Epithelial cell of alveolus of lung (primary cell): ENCODE results near the gene CCDC82. TPM values are rescaled to one million over a fixed set of nuclear protein-coding genes. Genes with fewer than 3 reads are reported as not detected.

Experiments
- total RNA-seq: library from RNA; depleted of rRNA; stranded (reverse); fragments of >200 nt; gene quantifications from 2 replicates; pipeline ENCODE4 v1.2.1, GENCODE V29; 2015

Gene CCDC82
- total RNA-seq = 7.3 and 7.8 TPM in 2 replicates

DNA sequence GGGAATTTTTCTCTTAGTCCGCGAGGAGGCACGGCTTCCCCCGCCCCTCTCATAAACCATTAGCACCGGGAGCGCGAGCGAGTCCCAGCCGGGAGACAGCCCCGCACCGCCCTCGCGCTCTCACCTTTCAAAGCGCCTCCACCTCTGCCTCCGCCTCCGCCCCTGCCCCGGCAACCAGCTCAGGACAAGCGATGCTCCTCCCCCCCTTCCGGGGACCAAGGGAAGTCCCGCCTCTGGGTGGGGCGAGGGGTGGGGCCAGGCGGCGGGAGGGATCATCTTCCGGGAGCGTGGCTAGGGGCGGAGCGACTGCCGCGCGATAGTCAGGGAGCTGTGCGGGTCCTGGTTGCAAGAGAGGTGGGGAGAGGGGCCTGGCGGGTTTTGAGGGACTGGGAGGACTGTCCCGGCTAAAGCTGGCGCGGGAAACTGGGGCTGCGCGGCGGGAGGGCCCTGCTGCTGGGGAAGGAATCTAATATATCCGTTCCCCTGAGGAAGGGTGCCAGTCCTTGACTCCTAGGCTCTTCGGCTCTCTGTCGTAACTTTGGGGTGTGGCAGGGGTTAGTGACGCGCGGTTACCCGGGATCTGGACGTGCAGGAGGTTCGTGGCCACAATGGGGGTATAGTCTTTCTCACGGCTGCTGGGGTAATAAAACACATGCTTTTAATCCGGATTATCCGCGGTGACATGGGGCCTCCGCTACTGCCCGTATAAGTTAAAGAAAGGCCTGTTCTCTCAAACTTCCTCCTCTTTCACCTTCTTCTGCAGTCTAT lies at the start of gene CCDC82, which contains the start of gene JRKL:
Gene CCDC82 (minus strand): TSS at position 193 of the 768 bp plus-strand sequence. CDS start 5,165 bp downstream, outside the sequence.
Gene JRKL (plus strand): TSS at position 294 of the 768 bp plus-strand sequence. CDS start 637 bp downstream, outside the sequence.

DNA sequence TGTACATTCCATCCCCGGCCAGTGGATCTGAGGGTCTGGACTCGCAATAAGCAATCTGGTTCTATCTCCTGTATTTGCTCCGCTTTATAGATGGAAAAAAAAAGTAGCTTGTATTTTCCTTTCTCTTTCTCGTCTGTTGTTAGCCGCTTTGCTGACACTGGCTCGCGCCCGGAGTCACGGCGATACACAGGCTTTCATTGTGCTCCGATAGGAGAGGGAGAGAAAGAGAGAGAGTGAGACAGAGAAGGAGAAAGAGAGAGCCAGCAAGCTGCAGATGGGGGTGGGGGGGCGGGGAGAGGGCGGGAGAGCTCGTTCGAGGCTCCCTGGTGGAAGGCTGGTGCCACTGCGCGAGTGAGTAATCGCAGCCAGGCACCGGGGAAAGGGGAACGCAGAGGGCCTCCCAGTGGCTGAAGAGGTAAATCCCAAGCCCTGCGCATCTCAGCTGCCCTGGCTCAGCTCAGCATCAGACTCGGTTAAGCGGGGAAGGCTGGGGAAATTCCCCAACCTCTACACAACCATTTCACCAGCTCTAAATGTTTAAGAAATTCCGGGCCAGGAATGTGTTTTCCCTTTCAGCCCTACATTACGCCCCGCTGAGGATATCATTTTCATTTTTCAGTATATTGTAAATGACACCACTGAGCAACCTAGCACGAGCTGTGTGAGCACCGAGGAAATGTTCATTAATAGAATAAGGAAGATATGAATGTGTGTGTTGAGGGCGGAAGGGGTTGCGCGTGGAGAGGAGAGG lies 46.6 kb downstream of the CCDC82 start, which contains the start of gene MAML2:
Gene MAML2 (minus strand): TSS at position 235 of the 751 bp plus-strand sequence. CDS start 1,300 bp downstream, outside the sequence.

Other genes starting within 250 kb of the CCDC82 start
- gene MAML2, start 46.7 kb downstream of the CCDC82 start, total RNA-seq = 15.5 and 25.5 TPM in 2 replicates
- 8.4 and 13.7 TPM in 2 replicates for gene JRKL, start 101 bp upstream of the CCDC82 start, total RNA-seq